ENCODE data around the gene VSTM5. TPM values are rescaled to one million over a fixed set of nuclear protein-coding genes. Genes with fewer than 3 reads are reported as not detected.
"Not testable (repeated sequence)": the region's sequence is repeated elsewhere in the genome, so short reads cannot be mapped to it uniquely, and the experiment has no call there.

VSTM5 gene
- total RNA-seq = 1 to 10 TPM in 3 of 4 donors, under 1 TPM in 1; 0.90 to 8.2 (median 2.7) TPM

GRCh38 chr11:93850594-93851018, at the start of gene VSTM5:
Gene VSTM5 (minus strand): TSS chr11:93850618. CDS start chr11:93850502, 116 bp downstream.
- Histone ChIP-seq H3K27ac (peak within 1 kb of the TSS in 3 of 4 donors; percentile 34 to 74 (median 70)), H3K36me3 (no peaks in the 10 kb centered on the region), H3K4me1 (peaks cover 0 to 13% (median 0%) of the 10 kb centered on the region in 4 donors), H3K4me3 (peak within 1 kb of the TSS; percentile 30 to 62 (median 50)), H3K9me3 (no peaks in the 10 kb centered on the region), H3K27me3 (no peaks in the 10 kb centered on the region)
- WGBS, 2 donors = 15 to 21% methylated on average over 5 to 6 of the region's 6 CpGs
- DNase-seq (ENCODE audit: low spot score in 2 of 2) = no peak
- TF ChIP-seq CTCF (IDR thresholded peaks at IDR 0.05) = no peak
- TF ChIP-seq POLR2A (IDR thresholded peaks at IDR 0.05) = no peak
- TF ChIP-seq EP300 (IDR thresholded peaks at IDR 0.05) = no peak

- Histone ChIP-seq H3K27ac (no peak overlapping the region), H3K36me3 (no peaks in the 10 kb centered on the region), H3K9me3 (no peaks in the 10 kb centered on the region), H3K27me3 (no peaks in the 10 kb centered on the region), H3K4me1 (peaks cover 0 to 3% (median 0%) of the 10 kb centered on the region in 4 donors), H3K4me3 (no peak overlapping the region)
- peak in 1 of 2 donors; percentile 40 for DNase-seq (ENCODE audit: low spot score in 2 of 2)
- TF ChIP-seq POLR2A (IDR thresholded peaks at IDR 0.05) = no peak
- peak; percentile 46 to 67 (median 55) for TF ChIP-seq CTCF (IDR thresholded peaks at IDR 0.05)
- no peak for TF ChIP-seq EP300 (IDR thresholded peaks at IDR 0.05)
- 46 to 56% methylated on average over 5 of the region's 5 CpGs for WGBS, 2 donors
These were observed 44.9 kb upstream of the VSTM5 start for GRCh38 chr11:93895106-93895862.

DNA sequence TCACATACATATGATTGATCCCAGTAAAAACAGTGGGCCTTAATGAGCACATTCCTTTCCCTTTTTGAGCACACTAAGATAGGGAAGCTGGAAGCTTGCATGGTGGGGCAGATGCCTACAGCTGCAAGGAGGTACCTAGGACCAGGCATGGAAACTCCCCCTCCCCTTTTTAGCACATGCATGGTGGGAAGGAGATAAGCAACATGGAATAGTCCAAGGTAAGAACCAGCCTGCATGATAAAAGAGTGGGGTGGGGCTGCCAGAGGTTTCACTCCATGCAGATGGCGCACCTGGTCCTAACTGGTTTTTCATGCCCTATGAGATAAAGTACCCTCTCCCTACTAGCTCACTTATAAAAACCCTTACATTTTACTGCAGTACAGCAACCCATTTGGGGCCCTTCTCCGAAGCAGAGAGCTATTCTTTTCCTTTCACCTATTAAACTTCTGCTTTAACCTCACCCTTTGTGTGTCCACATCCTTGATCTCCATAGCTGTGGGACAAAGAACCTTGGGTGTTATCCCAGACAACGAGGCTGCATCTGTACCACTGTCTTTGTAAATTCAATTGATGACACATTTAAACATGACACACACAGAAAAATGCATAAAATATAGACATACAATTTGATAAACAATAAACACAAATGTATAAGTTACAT, 40.1 kb upstream of the VSTM5 start:
- Histone ChIP-seq H3K36me3 (no peaks in the 10 kb centered on the region), H3K27ac (no peak overlapping the region), H3K4me3 (no peak overlapping the region), H3K4me1 (peaks cover 0 to 2% (median 0%) of the 10 kb centered on the region in 4 donors), H3K9me3 (no peaks in the 10 kb centered on the region), H3K27me3 (no peaks in the 10 kb centered on the region)
- DNase-seq (ENCODE audit: low spot score in 2 of 2) = no peak
- TF ChIP-seq EP300 (IDR thresholded peaks at IDR 0.05) (no peak), POLR2A (IDR thresholded peaks at IDR 0.05) (no peak), CTCF (IDR thresholded peaks at IDR 0.05) (no peak)
- 75 to 84% methylated on average over 3 of the region's 3 CpGs for WGBS, 2 donors

DNA sequence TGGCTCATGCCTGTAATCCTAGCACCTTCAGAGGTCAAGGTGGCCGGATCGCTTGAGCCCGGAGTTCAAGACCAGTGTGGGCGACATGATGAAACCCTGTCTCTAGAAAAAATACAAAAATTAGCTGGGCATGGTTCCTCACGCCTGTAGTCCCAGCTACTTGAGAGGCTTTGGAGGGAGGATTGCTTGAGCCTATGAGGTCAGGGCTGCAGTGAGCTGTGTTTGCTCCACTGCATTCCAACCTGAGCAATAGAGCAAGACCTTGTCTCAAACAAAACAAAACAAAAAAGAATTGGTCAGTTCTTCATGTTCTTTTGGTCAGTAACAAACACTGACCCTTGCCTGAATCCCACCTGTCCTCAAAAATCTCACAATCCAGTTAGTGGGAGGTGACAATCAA, 36.7 kb upstream of the VSTM5 start:
- Histone ChIP-seq H3K9me3 (peaks cover 0 to 12% (median 0%) of the 10 kb centered on the region in 4 donors), H3K4me3 (no peak overlapping the region), H3K36me3 (no peaks in the 10 kb centered on the region), H3K27ac (no peak overlapping the region), H3K27me3 (no peaks in the 10 kb centered on the region), H3K4me1 (no peaks in the 10 kb centered on the region)
- DNase-seq (ENCODE audit: low spot score in 2 of 2) = no peak
- TF ChIP-seq CTCF (IDR thresholded peaks at IDR 0.05) = no peak
- TF ChIP-seq EP300 (IDR thresholded peaks at IDR 0.05) = no peak
- TF ChIP-seq POLR2A (IDR thresholded peaks at IDR 0.05) = no peak
- 80 to 95% methylated on average over 5 of the region's 5 CpGs for WGBS, 2 donors

DNA sequence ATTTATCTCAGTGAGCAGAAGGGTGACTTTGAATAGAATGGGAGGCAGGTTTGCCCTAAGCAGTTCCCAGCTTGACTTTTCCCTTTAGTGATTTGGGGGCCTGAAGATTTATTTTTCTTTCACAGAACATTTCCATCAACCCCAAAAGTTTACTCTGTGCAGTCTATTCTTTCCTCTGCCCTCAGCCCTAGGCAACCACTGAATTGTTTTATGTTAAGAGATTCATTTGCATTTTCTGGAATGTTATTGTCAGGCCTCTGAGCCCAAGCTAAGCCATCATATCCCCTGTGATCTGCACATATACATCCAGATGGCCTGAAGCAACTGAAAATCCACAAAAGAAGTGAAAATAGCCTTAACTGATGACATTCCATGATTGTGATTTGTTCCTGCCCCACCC, 28.7 kb upstream of the VSTM5 start:
- DNase-seq (ENCODE audit: low spot score in 2 of 2); H3K36me3 ChIP-seq; H3K27ac ChIP-seq; H3K27me3 ChIP-seq; H3K4me3 ChIP-seq; H3K4me1 ChIP-seq: not testable (repeated sequence)
- H3K9me3 ChIP-seq = peaks cover 0 to 13% (median 0%) of the 10 kb centered on the region in 4 donors
